ENCODE data around the gene MYOD1.

MYOD1 gene

DNA sequence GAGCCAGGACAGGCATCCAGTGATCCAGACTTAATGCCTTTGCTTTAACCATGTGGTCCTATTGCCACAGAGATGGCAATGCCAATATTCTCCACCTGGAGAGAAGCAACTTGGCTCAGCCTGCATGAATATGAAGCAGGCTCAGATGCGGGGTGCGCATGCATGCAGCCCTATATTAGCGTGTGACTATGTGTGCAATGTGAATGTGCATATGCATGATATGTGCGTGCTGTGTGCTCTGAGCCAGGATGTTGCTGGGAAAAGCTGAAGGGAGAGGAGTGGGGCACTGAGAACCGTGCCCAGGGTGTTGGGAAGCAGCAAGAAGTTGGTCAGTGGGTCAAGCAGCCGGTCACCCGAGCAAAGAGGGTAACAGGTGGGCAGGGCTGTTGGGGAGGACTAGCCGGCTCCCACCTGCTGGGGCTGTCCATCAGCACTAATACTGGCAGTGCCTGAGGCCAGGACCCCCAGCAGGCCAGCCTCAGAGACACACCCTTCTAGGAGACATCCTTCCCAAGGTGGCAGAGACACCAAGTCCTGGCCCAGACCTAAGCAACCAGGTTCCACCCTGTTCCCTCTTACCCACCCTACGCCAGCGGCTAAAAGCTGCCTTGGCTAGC is 24.8 kb upstream of the MYOD1 start:
- DNase-seq (ENCODE audit: low read depth): no peak
- no peak overlapping the region for H3K4me3 ChIP-seq (ENCODE audit: low read depth, low read length)

DNA sequence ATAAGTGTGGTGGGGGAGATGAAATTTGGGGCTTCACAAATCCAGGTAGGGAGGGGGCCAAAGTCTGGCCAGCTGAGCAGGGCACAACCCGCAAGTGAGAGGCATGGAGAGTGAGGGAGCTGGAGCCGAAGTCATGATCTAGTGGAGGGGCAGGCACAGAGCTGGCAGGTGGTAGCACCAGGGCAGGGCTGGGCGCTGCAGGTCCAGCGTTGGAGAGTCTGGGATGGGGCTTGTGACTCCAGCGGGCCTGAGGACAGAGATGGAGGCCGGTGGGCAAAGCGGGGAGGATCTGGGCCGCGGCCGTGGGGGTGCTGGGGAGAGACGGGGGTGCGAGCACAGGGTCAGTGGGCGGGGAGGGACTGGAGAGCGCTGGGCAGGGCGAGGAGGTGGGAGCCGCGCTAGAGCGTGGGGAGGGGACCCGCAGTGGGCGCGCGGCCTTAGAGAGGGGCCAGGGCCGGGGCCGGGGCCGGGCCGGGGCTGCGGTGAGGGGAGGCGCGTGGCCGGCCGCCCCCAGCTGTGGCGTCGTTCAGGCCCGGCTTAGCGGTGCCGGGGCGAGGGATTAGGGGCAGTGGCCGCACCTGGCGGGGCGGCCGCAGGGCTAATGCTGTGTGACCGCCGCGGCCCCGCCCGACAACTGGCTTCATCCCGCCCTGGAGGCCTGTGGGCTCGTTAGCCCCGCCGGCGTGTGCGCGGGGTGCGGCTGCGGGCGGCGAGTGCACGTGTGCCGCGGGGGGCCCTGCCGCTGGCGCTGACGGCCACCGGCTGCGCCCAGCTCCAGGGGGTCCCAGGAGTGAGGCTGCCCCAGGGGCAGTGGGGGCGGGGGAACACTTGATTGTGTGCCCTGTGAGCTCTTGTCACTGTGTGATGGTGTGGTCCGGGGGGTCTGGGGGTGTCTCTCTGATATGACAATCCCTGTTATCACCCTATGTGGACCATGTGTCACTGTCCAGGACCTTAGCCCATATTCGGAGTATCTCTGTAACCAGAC is 23.6 kb upstream of the MYOD1 start:
- no peak overlapping the region for H3K4me3 ChIP-seq (ENCODE audit: low read depth, low read length)
- TF ChIP-seq, protein P1, sequence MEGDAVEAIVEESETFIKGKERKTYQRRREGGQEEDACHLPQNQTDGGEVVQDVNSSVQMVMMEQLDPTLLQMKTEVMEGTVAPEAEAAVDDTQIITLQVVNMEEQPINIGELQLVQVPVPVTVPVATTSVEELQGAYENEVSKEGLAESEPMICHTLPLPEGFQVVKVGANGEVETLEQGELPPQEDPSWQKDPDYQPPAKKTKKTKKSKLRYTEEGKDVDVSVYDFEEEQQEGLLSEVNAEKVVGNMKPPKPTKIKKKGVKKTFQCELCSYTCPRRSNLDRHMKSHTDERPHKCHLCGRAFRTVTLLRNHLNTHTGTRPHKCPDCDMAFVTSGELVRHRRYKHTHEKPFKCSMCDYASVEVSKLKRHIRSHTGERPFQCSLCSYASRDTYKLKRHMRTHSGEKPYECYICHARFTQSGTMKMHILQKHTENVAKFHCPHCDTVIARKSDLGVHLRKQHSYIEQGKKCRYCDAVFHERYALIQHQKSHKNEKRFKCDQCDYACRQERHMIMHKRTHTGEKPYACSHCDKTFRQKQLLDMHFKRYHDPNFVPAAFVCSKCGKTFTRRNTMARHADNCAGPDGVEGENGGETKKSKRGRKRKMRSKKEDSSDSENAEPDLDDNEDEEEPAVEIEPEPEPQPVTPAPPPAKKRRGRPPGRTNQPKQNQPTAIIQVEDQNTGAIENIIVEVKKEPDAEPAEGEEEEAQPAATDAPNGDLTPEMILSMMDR (IDR thresholded peaks at IDR 0.05; ENCODE audit: low read depth, low read length, missing control alignments): no peak
- DNase-seq (ENCODE audit: low read depth): no peak

More for the DNA sequence above, 24.8 kb upstream of the MYOD1 start:
- TF ChIP-seq, protein P1 (IDR thresholded peaks at IDR 0.05; ENCODE audit: low read depth, low read length, missing control alignments): no peak

DNA sequence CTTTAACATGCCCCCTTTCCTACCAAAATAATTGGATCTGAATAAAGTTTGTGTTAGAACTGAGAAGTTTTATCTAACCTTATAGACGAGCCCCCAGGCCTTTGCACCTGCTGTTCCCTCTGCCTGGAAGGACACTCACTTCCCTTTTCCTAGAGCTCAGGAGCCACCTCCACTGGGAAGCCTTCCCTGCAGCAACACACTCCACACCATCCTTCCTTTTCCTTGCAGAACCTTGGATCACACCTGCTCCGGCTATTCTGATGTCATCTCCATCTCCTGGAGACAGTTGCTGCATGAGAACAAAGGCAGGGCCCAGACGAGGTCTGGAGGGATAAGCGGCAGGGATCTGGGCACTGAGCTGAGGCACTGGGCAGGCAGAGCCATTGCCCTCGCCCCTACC is 22.6 kb upstream of the MYOD1 start:
- DNase-seq (ENCODE audit: low read depth): no peak
- TF ChIP-seq, protein P1 (IDR thresholded peaks at IDR 0.05; ENCODE audit: low read depth, low read length, missing control alignments): no peak
- no peak overlapping the region for H3K4me3 ChIP-seq (ENCODE audit: low read depth, low read length)

DNA sequence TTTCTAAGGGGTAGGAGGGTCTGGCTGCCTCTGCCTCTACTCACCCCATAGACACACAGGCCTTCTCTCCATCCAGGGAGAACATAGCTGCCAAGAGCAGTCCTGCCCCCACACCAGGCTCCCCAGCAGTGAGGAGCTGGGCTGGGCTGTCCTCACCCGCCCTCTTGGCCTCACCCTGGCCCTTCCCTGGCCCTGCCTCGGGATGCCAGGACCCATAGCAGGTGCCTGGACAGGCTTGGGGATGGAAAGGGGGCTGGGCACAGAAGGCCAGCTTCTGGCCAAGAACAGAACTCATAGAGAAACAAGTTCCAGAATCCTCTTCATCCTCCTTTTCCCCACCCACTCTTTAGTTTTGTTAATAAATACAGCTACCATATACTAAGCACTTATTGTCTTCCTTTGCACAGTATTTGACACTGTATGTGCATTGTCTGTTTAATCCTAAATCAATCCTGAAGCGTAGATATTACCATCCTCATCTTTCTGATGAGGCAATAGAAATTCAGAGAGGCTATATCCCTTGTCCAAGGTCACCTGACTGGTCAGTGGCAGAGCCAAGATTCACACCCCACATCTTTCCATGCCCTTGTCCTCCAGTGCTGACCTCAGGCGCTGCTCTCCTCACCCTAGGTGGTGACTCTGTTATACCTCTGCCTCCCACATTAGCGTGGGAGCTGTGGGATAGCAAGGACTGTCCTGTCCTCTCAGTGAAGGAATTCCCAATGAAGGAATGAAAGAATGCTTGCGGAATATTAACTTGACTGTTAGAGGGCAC is 22.0 kb upstream of the MYOD1 start:
- DNase-seq (ENCODE audit: low read depth): no peak
- TF ChIP-seq, protein P1 (IDR thresholded peaks at IDR 0.05; ENCODE audit: low read depth, low read length, missing control alignments): no peak
- no peak overlapping the region for H3K4me3 ChIP-seq (ENCODE audit: low read depth, low read length)

DNA sequence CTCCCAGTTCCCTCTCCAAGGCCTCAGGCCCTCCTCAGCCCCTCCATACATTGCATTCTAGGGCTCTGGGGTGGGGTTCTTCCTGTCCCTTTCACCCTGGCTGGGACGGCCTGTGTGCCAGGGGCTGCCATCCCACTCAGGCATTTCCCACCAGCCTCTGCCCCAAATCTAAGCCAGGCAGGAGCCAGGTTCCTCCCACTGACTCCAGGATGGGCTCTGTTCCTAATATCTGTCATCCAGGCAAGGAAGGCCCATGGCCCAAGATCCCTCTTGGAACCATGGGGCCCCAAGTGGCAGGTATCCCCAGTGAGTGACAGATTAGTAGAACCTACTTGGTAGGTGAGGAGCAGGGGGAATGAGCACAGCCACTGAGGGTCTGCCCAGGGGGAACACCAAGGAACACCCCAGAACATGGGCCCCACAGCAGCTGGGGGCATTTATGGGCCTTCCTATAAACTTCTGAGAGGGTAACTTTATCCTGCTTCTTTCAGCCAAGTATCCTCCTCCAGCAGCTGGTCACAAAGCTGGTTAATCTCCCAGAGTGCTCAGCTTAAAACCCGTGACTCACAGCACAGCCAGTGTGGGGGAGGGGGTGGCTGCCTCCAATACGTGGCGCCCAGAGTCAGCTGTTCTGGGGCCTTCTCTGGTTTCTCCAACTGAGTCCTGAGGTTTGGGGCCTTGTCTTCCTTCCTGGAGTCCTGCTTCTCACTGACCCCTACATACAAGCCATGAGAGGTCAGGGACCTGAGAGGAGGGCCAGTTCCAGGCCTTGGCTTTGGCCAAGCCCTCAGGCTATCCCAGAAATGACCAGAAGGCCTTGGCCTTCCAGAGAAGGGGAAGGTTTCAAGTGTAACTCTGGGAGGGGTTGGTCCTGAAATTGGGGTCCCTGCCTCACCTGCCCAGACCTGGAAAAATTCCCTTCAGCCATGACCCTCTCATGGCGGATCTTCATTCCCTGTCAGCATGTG is 19.9 kb upstream of the MYOD1 start:
- no peak overlapping the region for H3K4me3 ChIP-seq (ENCODE audit: low read depth, low read length)
- TF ChIP-seq, protein P1 (IDR thresholded peaks at IDR 0.05; ENCODE audit: low read depth, low read length, missing control alignments): no peak
- DNase-seq (ENCODE audit: low read depth): no peak

DNA sequence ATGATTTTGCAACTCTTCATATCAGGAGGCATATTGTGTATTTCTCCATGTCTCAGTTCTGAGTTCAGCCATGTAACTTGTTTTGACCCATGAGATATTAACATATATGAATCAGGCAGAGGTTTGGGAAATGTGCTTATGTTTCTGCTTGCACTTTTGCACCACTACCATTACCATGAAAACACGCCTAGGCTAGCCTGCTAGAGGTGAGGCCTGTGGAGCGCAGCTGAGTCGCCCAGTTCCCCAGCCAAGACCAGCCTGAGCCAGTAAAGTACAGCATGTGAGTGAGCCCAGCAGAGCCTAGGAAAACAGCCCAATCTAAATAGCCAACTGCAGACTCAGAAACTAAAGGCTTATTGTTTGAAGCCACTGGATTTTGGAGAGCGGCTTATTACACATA is 18.4 kb upstream of the MYOD1 start:
- no peak for DNase-seq (ENCODE audit: low read depth)
- TF ChIP-seq, protein P1 (IDR thresholded peaks at IDR 0.05; ENCODE audit: low read depth, low read length, missing control alignments): no peak

More for the DNA sequence above, 18.4 kb upstream of the MYOD1 start:
- H3K4me3 ChIP-seq (ENCODE audit: low read depth, low read length): no peak overlapping the region
